K562 (cell line): ENCODE data around the gene NKIRAS1. TPM values are rescaled to one million over a fixed set of nuclear protein-coding genes. Genes with fewer than 3 reads are reported as not detected.

ENCODE experiments used
- BRCA1 ChIP-seq, 2 experiments: fragments of 450-650 bp in 1 of 2; sonication (generic) in 1 of 2; formaldehyde crosslinking in 1 of 2; IDR thresholded peaks; 2 replicates each; pipeline versions ENCODE4 v1.5.0 to v1.6.1; 2017 to 2020; ENCODE audit warnings: mild to moderate bottlenecking in 1 of 2, missing genetic modification reagents in 1 of 2
- BRF1 ChIP-seq: IDR thresholded peaks from 3 replicates; pipeline ENCODE4 v1.6.1; 2011; ENCODE audit warnings: borderline replicate concordance, mild to moderate bottlenecking; ENCODE audit not compliant: insufficient read length; ENCODE audit errors: extremely low read depth
- CBFA2T2 ChIP-seq: fragments of 450-650 bp; conservative IDR thresholded peaks from 2 replicates; pipeline ENCODE4 v1.6.1; 2017; ENCODE audit warnings: mild to moderate bottlenecking
- EP300 ChIP-seq: IDR thresholded peaks from 2 replicates; pipeline ENCODE4 v1.6.1; 2012; ENCODE audit warnings: low read length, improper control_type of control experiment
- ETS2 ChIP-seq: IDR thresholded peaks from 2 replicates; pipeline ENCODE4 v1.6.1; 2016; ENCODE audit warnings: borderline replicate concordance, missing genetic modification characterization, mild to moderate bottlenecking, moderate library complexity, missing compliant biosample characterization; ENCODE audit not compliant: poor library complexity, severe bottlenecking
- MAFG ChIP-seq: fragments of 450-650 bp; conservative IDR thresholded peaks from 2 replicates; pipeline ENCODE4 v1.6.1; 2016; ENCODE audit warnings: missing genetic modification characterization, missing compliant biosample characterization
- MTA2 ChIP-seq: fragments of 450-650 bp; IDR thresholded peaks from 2 replicates; pipeline ENCODE4 v1.6.1; 2016; ENCODE audit warnings: low read depth
- NFIC ChIP-seq: fragments of 450-650 bp; IDR thresholded peaks from 2 replicates; pipeline ENCODE4 v1.6.1; 2017; ENCODE audit warnings: mild to moderate bottlenecking, inconsistent platforms
- SMAD2 ChIP-seq: fragments of 150-350 bp; IDR thresholded peaks from 2 replicates; pipeline ENCODE4 v1.6.1; 2014; ENCODE audit warnings: low read depth, mild to moderate bottlenecking, low read length
- SMAD4 ChIP-seq: fragments of 250-450 bp; sonication (Bioruptor Pico); conservative IDR thresholded peaks from 2 replicates; pipeline ENCODE4 v1.8.0; 2021; ENCODE audit warnings: inconsistent platforms, mild to moderate bottlenecking, moderate library complexity
- TAF1 ChIP-seq: IDR thresholded peaks from 2 replicates; pipeline ENCODE4 v1.6.1; 2011; ENCODE audit warnings: mild to moderate bottlenecking, low read length, moderate library complexity; ENCODE audit not compliant: insufficient read depth, control insufficient read depth, severe bottlenecking; ENCODE audit errors: extremely low read depth
- ZBTB17 ChIP-seq: fragments of 450-650 bp; formaldehyde crosslinking; IDR thresholded peaks from 2 replicates; pipeline ENCODE4 v1.4.0; 2020; ENCODE audit warnings: mild to moderate bottlenecking
- ZNF121 ChIP-seq: sonication (generic); formaldehyde crosslinking; conservative IDR thresholded peaks from 2 replicates; pipeline ENCODE4 v1.8.0; 2022; ENCODE audit warnings: missing genetic modification reagents
- ZNF175 ChIP-seq: fragments of 200-800 bp; sonication (Bioruptor generic); IDR thresholded peaks from 2 replicates; pipeline ENCODE4 v1.6.1; 2016; ENCODE audit warnings: low read depth, mild to moderate bottlenecking, missing genetic modification characterization, missing compliant biosample characterization
- ZNF274 ChIP-seq: IDR thresholded peaks from 2 replicates; pipeline ENCODE4 v1.6.1; 2011; ENCODE audit warnings: low read depth, mild to moderate bottlenecking, low read length, moderate library complexity, borderline replicate concordance
- ZNF445 ChIP-seq: fragments of 250-450 bp; sonication (Bioruptor Pico); IDR thresholded peaks from 2 replicates; pipeline ENCODE4 v1.4.0; 2020; ENCODE audit warnings: low read depth, mild to moderate bottlenecking, moderate library complexity
- ZNF551 ChIP-seq: fragments of 250-450 bp; sonication (Bioruptor Pico); IDR thresholded peaks from 2 replicates; pipeline ENCODE4 v1.5.0; 2021; ENCODE audit warnings: mild to moderate bottlenecking, moderate library complexity
- ZNF707 ChIP-seq: fragments of 250-450 bp; sonication (Bioruptor Pico); conservative IDR thresholded peaks from 2 replicates; pipeline ENCODE4 v1.8.0; 2022; ENCODE audit warnings: inconsistent platforms, mild to moderate bottlenecking, moderate library complexity
- ZZZ3 ChIP-seq: fragments of 450-650 bp; IDR thresholded peaks from 2 replicates; pipeline ENCODE4 v1.6.1; 2016; ENCODE audit warnings: antibody characterized with exemption, mild to moderate bottlenecking, moderate library complexity
- polyA plus RNA-seq, 8 experiments: library from polyadenylated mRNA; depleted of rRNA in 4 of 8; stranded (reverse) in 5 of 8; unstranded in 3 of 8; fragments of >200 nt; fragmentation: Nextera tagmentation in 2 of 8; fragmentation: Illumina TruSeq in 1 of 8; extraction: Ambion mirVana in 2 of 8; extraction: Trizol in 1 of 8; gene quantifications; 2 replicates each; pipeline versions ENCODE4 v1.2.1 to v1.2.3, GENCODE V29; 2011 to 2014; ENCODE audit warnings: inconsistent platforms in 1 of 8, missing spikeins in 1 of 8
- total RNA-seq, 7 experiments: library from RNA; depleted of rRNA in 6 of 7; stranded (reverse); fragments of >200 nt in 6 of 7; fragmentation: Illumina TruSeq in 2 of 7; extraction: Trizol in 2 of 7; gene quantifications; 2 replicates each; pipeline versions ENCODE4 v1.2.1 to v1.2.3, GENCODE V29; 2011 to 2021; ENCODE audit warnings: low replicate concordance in 1 of 7
- TF ChIP-seq, protein P1 (sequence below): IDR thresholded peaks from 3 replicates; pipeline ENCODE4 v1.6.1; 2011; ENCODE audit warnings: borderline replicate concordance, mild to moderate bottlenecking, moderate library complexity; ENCODE audit not compliant: insufficient read length; ENCODE audit errors: extremely low read depth
- TF ChIP-seq, protein P2 (sequence below): sonication (generic); formaldehyde crosslinking; IDR thresholded peaks from 2 replicates; pipeline ENCODE4 v1.4.0; 2020; ENCODE audit warnings: mild to moderate bottlenecking, missing genetic modification reagents

Gene NKIRAS1
- total and polyA plus RNA-seq, 9 of the 15 experiments (the other 6 are each of a cell fraction or from before 2014, with no cell fraction given): 5.1 to 10.3 (median 6.3) TPM

DNA sequence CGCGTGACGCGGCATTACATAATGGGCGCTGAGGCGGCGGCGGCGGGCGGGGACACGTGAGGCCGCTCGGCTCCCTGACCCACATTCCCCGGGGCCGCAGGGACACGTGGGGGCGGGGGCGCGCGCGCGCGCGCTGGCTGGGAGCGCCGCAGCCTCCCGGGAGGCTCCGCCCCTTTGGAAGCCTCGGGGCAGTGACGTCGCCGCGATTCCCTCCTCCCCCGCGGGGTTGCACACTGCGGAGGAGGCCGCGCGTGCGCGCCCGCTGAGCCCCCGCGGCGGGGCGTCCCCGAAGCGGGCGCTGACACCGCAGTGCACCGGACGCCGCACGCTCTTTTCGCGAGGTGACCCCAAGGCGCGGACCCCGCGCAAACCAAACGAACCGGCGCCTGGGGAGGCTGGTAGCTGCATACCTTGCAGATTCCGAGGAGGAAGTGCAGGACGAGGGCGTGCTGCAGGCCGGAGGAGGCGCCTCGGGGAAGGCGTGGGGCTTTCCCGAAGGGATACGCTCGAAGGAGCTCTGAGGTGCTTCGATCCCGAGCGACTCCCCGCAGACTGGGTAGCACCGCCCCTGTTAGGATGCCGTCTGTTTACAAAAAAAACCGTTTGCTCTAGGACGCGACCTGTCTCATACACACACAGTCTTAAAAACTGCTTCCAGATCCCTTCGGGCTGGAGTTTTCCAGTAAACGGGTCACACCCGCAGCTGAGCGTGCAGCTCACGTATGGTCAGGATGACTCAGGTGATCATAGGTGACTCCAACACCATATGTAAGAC, 29.3 kb upstream of the NKIRAS1 start (continued):
- TF ChIP-seq SMAD4 (CRISPR knock-in tag) (peak; percentile 97), ZNF707 (no peak), ZNF445 (no peak), ZNF551 (CRISPR knock-in tag) (no peak), BRCA1 (IDR thresholded peaks at IDR 0.05) (no peak), BRCA1 (CRISPR knock-in tag; IDR thresholded peaks at IDR 0.05) (no peak), MTA2 (0 out of 2 replicates have a peak, but pooled peaks have one; percentile 5), ZNF121 (CRISPR knock-in tag) (no peak), ZBTB17 (CRISPR knock-in tag) (peak; percentile 82), ZZZ3 (no peak), ETS2 (tag) (no peak), MAFG (tag) (0 out of 2 replicates have a peak, but pooled peaks have one; percentile 21), EP300 (no peak; the same call in 1 of the 2 replicates), SMAD2 (no peak), ZNF274 (no peak), TAF1 (peak; percentile 36), CBFA2T2 (no peak), BRF1 (no peak), ZNF175 (CRISPR knock-in tag) (no peak), NFIC (peak; percentile 53)
- TF ChIP-seq, protein P1, sequence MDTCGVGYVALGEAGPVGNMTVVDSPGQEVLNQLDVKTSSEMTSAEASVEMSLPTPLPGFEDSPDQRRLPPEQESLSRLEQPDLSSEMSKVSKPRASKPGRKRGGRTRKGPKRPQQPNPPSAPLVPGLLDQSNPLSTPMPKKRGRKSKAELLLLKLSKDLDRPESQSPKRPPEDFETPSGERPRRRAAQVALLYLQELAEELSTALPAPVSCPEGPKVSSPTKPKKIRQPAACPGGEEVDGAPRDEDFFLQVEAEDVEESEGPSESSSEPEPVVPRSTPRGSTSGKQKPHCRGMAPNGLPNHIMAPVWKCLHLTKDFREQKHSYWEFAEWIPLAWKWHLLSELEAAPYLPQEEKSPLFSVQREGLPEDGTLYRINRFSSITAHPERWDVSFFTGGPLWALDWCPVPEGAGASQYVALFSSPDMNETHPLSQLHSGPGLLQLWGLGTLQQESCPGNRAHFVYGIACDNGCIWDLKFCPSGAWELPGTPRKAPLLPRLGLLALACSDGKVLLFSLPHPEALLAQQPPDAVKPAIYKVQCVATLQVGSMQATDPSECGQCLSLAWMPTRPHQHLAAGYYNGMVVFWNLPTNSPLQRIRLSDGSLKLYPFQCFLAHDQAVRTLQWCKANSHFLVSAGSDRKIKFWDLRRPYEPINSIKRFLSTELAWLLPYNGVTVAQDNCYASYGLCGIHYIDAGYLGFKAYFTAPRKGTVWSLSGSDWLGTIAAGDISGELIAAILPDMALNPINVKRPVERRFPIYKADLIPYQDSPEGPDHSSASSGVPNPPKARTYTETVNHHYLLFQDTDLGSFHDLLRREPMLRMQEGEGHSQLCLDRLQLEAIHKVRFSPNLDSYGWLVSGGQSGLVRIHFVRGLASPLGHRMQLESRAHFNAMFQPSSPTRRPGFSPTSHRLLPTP: no peak
- TF ChIP-seq, protein P2, sequence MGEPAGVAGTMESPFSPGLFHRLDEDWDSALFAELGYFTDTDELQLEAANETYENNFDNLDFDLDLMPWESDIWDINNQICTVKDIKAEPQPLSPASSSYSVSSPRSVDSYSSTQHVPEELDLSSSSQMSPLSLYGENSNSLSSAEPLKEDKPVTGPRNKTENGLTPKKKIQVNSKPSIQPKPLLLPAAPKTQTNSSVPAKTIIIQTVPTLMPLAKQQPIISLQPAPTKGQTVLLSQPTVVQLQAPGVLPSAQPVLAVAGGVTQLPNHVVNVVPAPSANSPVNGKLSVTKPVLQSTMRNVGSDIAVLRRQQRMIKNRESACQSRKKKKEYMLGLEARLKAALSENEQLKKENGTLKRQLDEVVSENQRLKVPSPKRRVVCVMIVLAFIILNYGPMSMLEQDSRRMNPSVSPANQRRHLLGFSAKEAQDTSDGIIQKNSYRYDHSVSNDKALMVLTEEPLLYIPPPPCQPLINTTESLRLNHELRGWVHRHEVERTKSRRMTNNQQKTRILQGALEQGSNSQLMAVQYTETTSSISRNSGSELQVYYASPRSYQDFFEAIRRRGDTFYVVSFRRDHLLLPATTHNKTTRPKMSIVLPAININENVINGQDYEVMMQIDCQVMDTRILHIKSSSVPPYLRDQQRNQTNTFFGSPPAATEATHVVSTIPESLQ (CRISPR knock-in tag): peak; percentile 66; the same call in 1 of the 2 replicates
